ENCODE measurements around the gene MOXD1. TPM values are rescaled to one million over a fixed set of nuclear protein-coding genes. Genes with fewer than 3 reads are reported as not detected.

The MOXD1 gene
- total and polyA plus RNA-seq, 2 of the 8 experiments (the other 6 are each of a cell fraction or from before 2014, with no cell fraction given), result 1.6 to 3.5 TPM

DNA sequence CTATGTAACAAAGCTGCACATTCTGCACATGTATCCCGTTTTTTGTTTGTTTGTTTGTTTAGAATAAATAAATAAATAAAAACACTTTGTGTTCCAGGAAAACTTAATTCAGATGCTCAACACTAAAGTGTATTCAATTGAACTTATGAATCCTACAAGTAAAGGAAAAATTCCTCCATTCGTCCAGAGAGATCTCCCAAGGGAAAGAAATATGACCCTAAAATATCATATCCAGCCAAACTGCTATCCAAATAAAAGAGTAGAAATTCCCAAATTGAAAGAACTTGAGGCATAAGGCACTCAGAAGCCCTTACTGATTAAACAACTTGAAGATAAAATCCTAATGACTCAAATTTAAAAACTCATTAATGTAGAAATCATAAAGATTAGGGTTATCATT, 90.4 kb downstream of the MOXD1 start:
- no peaks in the 10 kb centered on the region for H3K4me1 ChIP-seq (replicated peaks in 1 of 4; ENCODE audit: control insufficient read depth in 3 of 4, insufficient read depth in 4 of 4, low read length in 3 of 4)
- no peak overlapping the region for H2AFZ ChIP-seq (ENCODE audit: low read length)
- no peak overlapping the region for H2BK5ac ChIP-seq (ENCODE audit: low read depth, low read length)
- no peak overlapping the region for H4K91ac ChIP-seq (replicated peaks; ENCODE audit: insufficient read length, low read length)
- H3K4me2 ChIP-seq (ENCODE audit: insufficient read depth in 1 of 2, low read depth in 2 of 2, low read length in 2 of 2), result no peak overlapping the region
- no peak overlapping the region for H2AK5ac ChIP-seq (ENCODE audit: low read depth, low read length)
- H3K36me3 ChIP-seq (ENCODE audit: control insufficient read depth in 2 of 4, insufficient read depth in 4 of 4, low read length in 3 of 4), result no peaks in the 10 kb centered on the region
- H3K14ac ChIP-seq (ENCODE audit: insufficient read length), result no peak overlapping the region
- H3K23me2 ChIP-seq (ENCODE audit: low read depth, low read length), result no peaks in the 10 kb centered on the region
- CTCF ChIA-PET (ENCODE audit: partially characterized antibody), result no interaction called here
- H3K4me3 ChIP-seq (ENCODE audit: extremely low read depth in 1 of 4, insufficient read depth in 2 of 4, low read depth in 3 of 4, low read length in 4 of 4), result no peak overlapping the region
- no peaks in the 10 kb centered on the region for H4K20me1 ChIP-seq (replicated peaks in 1 of 2; ENCODE audit: control insufficient read depth in 1 of 2, insufficient read depth in 2 of 2, low read length in 2 of 2)
- no peak overlapping the region for H2BK12ac ChIP-seq (ENCODE audit: low read depth, low read length)
- H3K23ac ChIP-seq (ENCODE audit: insufficient read length), result no peak overlapping the region
- no peak overlapping the region for H4K5ac ChIP-seq (ENCODE audit: insufficient read length, low read depth, low read length)
- H3K79me1 ChIP-seq (ENCODE audit: low read depth, low read length), result no peaks in the 10 kb centered on the region
- H3K9me3 ChIP-seq (ENCODE audit: insufficient read depth in 2 of 2, low read depth in 1 of 2, low read length in 1 of 2), result no peaks in the 10 kb centered on the region
- WGBS, 2 experiments (ENCODE audit: extremely low coverage in 1 of 2, insufficient coverage in 1 of 2, insufficient read length in 1 of 2, insufficient replicate concordance in 2 of 2, low coverage in 1 of 2, low lambda C conversion rate in 2 of 2, missing lambda C conversion rate in 1 of 2), result 83% methylated on average over 2 of the region's 2 CpGs; no CpG with 5 or more reads in 1 of the 2 experiments
- H3K56ac ChIP-seq (replicated peaks; ENCODE audit: insufficient read length, low read depth, low read length), result no peak overlapping the region
- H4K8ac ChIP-seq (ENCODE audit: extremely low read depth, insufficient read depth, low read length), result no peak overlapping the region
- no peak overlapping the region for H2BK120ac ChIP-seq (replicated peaks; ENCODE audit: low read depth, low read length)
- no peak overlapping the region for H2BK15ac ChIP-seq (ENCODE audit: low read length)
- H3K9ac ChIP-seq (replicated peaks in 1 of 4; ENCODE audit: extremely low read depth in 1 of 4, low read depth in 3 of 4, low read length in 3 of 4), result no peak overlapping the region
- H3K27ac ChIP-seq (ENCODE audit: low read depth, low read length), result no peak overlapping the region
- H2BK20ac ChIP-seq (ENCODE audit: low read length), result no peak overlapping the region
- H3K79me2 ChIP-seq (ENCODE audit: control insufficient read depth in 1 of 2, insufficient read depth in 2 of 2, low read length in 2 of 2), result no peaks in the 10 kb centered on the region
- no peaks in the 10 kb centered on the region for H3K27me3 ChIP-seq (replicated peaks in 1 of 4; ENCODE audit: control insufficient read depth in 3 of 4, extremely low read depth in 1 of 4, insufficient read depth in 3 of 4, low read length in 3 of 4)
- POLR2A ChIA-PET (ENCODE audit: partially characterized antibody), result no interaction called here
- no peak for FAIRE-seq
- H3K18ac ChIP-seq (ENCODE audit: extremely low read depth, low read length), result no peak overlapping the region
- no peak for DNase-seq (ENCODE audit: low read depth in 1 of 2, low spot score in 2 of 2)
- TF ChIP-seq SP4 (IDR thresholded peaks at IDR 0.05; ENCODE audit: low read length) (no peak), CHD1 (IDR thresholded peaks at IDR 0.05; ENCODE audit: low read depth, low read length) (no peak), JUN (IDR thresholded peaks at IDR 0.05; ENCODE audit: low read depth, low read length) (no peak), KDM1A (IDR thresholded peaks at IDR 0.05; ENCODE audit: borderline replicate concordance, low read length) (no peak), CHD2 (IDR thresholded peaks at IDR 0.05; ENCODE audit: low read length) (no peak)
- TF ChIP-seq, protein P1, sequence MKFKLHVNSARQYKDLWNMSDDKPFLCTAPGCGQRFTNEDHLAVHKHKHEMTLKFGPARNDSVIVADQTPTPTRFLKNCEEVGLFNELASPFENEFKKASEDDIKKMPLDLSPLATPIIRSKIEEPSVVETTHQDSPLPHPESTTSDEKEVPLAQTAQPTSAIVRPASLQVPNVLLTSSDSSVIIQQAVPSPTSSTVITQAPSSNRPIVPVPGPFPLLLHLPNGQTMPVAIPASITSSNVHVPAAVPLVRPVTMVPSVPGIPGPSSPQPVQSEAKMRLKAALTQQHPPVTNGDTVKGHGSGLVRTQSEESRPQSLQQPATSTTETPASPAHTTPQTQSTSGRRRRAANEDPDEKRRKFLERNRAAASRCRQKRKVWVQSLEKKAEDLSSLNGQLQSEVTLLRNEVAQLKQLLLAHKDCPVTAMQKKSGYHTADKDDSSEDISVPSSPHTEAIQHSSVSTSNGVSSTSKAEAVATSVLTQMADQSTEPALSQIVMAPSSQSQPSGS (IDR thresholded peaks at IDR 0.05; ENCODE audit: low read length), result no peak
- H3K4ac ChIP-seq (replicated peaks; ENCODE audit: insufficient read length, low read depth, low read length), result no peak overlapping the region
